Astrocyte of the spinal cord (primary cell): Measurements from ENCODE around the gene CAMTA1.

Experiments
- DNase-seq: peaks from one replicate; pipeline ENCODE4 v3.0.0; 2011; ENCODE audit warnings: low read depth, low spot score
- H3K4me3 ChIP-seq: 2 replicates; pipeline ENCODE4 v1.5.1; 2011; ENCODE audit warnings: low read depth, mild to moderate bottlenecking, low read length, moderate library complexity
- CTCF ChIP-seq: IDR thresholded peaks from 2 replicates; pipeline ENCODE4 v1.5.1; 2012; ENCODE audit warnings: low read depth, mild to moderate bottlenecking, low read length, inconsistent platforms
- in situ Hi-C: cut with HindIII; loops from 2 replicates; pipeline ENCODE4 v1.10.0; 2017; ENCODE audit warnings: low sequenced_read_pairs

The CAMTA1 gene

GRCh38 chr1:6962996-6963911 is 178.0 kb downstream of the CAMTA1 start:
- no peak for DNase-seq
- no peak for TF ChIP-seq CTCF
- in situ Hi-C loops, result no loop called here
- H3K4me3 ChIP-seq, result no peak overlapping the region

GRCh38 chr1:6963912-6964307 is 178.7 kb downstream of the CAMTA1 start:
- DNase-seq, result no peak
- in situ Hi-C loops, result no loop called here
- no peak overlapping the region for H3K4me3 ChIP-seq
- no peak for TF ChIP-seq CTCF

DNA sequence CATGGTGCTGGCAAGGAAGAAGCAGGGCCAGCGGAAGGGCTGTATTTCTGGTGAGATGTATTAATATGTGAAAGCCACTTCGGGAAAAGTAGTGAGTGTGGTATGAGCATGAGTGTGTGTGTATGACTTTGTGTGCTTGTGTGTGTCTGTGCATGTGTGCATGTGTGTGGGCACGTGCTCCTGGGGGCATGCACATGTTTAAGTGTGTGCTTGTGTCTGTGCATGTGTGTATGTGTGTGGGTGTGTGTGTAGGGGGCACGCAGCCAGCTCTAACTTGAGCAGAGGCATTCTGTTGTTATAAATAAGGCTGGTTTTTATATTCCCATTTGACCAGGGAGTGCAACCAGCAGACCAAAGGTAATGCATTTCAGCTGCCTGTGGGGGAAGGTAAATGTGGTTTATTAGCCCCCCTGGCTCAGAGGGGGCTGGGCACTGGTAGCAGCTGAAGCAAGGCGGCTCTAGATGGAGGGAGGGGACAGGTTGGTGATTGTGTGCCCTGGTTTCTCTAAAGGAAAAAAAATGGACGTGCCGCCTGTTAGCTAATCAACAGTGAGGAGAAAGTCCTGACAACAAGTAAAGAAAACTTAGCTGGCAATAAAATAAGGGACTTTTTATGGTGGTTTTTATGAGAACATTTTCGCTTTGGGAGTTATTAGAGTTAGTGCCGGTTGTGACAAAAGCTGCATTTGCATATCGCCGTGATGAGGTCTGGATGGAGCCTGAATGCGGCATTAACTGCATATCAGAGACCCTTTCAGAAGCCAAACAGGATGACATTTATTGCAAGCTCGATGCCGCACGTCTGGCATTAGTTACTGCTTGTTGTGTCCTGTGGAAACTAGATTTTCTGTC is 180.1 kb downstream of the CAMTA1 start:
- no peak for DNase-seq
- H3K4me3 ChIP-seq, result no peak overlapping the region
- in situ Hi-C loops, result no loop called here
- TF ChIP-seq CTCF, result no peak

DNA sequence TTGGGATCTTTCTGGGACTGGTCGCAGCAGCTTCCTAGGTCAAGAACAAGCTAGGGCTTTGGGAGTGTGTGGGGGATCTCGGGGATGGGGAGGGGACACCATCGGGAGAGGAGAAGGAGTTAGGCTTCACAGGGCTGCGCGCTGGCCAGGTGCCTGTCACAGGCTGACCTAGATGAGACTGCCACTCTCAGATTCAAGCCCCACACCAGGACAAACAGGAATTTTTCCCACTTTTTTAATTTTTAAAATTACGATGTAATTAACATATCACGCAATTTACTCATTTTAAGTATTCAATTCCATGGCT is 180.6 kb downstream of the CAMTA1 start:
- no peak overlapping the region for H3K4me3 ChIP-seq
- in situ Hi-C loops, result no loop called here
- TF ChIP-seq CTCF, result no peak
- DNase-seq, result no peak

- DNase-seq, result no peak
- TF ChIP-seq CTCF, result no peak
Observed at GRCh38 chr1:6966326-6966725, 181.1 kb downstream of the CAMTA1 start.

GRCh38 chr1:6967431-6968111 is 182.3 kb downstream of the CAMTA1 start:
- no peak overlapping the region for H3K4me3 ChIP-seq
- TF ChIP-seq CTCF, result no peak
- in situ Hi-C loops, result no loop called here
- no peak for DNase-seq

More at GRCh38 chr1:6966326-6966725, 181.1 kb downstream of the CAMTA1 start:
- no peak overlapping the region for H3K4me3 ChIP-seq
- in situ Hi-C loops, result no loop called here
